Measurements from ENCODE around the gene ATP11A. TPM values are rescaled to one million over a fixed set of nuclear protein-coding genes. Genes with fewer than 3 reads are reported as not detected.

ATP11A gene
- total and polyA plus RNA-seq, 2 experiments from 2014 or later: 28.7 to 30.8 TPM

DNA sequence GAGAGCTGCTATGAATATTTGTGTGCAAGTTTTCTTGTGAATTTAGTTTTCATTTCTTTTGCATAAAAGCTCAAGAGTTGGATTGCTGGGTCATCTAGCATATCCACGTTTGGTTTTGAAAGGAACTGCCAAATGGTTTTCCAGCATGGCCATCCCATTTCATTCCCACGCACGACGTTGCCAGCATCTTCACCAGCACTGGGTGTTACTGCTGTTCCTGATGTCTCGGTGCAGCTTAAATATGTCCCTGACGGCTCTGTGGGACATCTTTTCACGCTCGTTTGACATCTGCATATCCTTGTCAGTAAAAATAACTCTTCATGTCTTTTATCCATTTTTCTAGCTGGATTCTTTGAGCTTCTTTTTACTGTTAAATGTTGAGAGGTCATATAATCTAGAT is 123.7 kb downstream of the ATP11A start:
- H3K4me1 ChIP-seq (ENCODE audit: insufficient read depth): no peaks in the 10 kb centered on the region
- H3K27me3 ChIP-seq: no peaks in the 10 kb centered on the region
- no peak overlapping the region for H2AFZ ChIP-seq
- H4K20me1 ChIP-seq (ENCODE audit: insufficient read depth, poor library complexity, severe bottlenecking): no peaks in the 10 kb centered on the region
- no peak overlapping the region for H3K4me2 ChIP-seq
- no peak overlapping the region for H3K27ac ChIP-seq
- H3K9me2 ChIP-seq (replicated peaks; ENCODE audit: insufficient read depth): no peaks in the 10 kb centered on the region
- no peak for DNase-seq (ENCODE audit: low spot score)
- peaks cover 3% of the 10 kb centered on the region for H3K36me3 ChIP-seq (replicated peaks; ENCODE audit: insufficient read depth, low read depth)
- H3K4me3 ChIP-seq: no peak overlapping the region
- no peaks in the 10 kb centered on the region for H3K9me3 ChIP-seq (ENCODE audit: low read depth)
- TF ChIP-seq EZH2phosphoT487 (IDR thresholded peaks at IDR 0.05; ENCODE audit: low read depth, severe bottlenecking, unreplicated experiment) (no peak), EZH2 (IDR thresholded peaks at IDR 0.05; ENCODE audit: borderline replicate concordance) (no peak)
- TF ChIP-seq, protein P1, sequence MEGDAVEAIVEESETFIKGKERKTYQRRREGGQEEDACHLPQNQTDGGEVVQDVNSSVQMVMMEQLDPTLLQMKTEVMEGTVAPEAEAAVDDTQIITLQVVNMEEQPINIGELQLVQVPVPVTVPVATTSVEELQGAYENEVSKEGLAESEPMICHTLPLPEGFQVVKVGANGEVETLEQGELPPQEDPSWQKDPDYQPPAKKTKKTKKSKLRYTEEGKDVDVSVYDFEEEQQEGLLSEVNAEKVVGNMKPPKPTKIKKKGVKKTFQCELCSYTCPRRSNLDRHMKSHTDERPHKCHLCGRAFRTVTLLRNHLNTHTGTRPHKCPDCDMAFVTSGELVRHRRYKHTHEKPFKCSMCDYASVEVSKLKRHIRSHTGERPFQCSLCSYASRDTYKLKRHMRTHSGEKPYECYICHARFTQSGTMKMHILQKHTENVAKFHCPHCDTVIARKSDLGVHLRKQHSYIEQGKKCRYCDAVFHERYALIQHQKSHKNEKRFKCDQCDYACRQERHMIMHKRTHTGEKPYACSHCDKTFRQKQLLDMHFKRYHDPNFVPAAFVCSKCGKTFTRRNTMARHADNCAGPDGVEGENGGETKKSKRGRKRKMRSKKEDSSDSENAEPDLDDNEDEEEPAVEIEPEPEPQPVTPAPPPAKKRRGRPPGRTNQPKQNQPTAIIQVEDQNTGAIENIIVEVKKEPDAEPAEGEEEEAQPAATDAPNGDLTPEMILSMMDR (IDR thresholded peaks at IDR 0.05; ENCODE audit: poor library complexity): no peak
- over 99% methylated on average over 8 of the region's 8 CpGs for WGBS (ENCODE audit: low lambda C conversion rate, missing lambda C conversion rate)
- H3K79me2 ChIP-seq: no peaks in the 10 kb centered on the region

DNA sequence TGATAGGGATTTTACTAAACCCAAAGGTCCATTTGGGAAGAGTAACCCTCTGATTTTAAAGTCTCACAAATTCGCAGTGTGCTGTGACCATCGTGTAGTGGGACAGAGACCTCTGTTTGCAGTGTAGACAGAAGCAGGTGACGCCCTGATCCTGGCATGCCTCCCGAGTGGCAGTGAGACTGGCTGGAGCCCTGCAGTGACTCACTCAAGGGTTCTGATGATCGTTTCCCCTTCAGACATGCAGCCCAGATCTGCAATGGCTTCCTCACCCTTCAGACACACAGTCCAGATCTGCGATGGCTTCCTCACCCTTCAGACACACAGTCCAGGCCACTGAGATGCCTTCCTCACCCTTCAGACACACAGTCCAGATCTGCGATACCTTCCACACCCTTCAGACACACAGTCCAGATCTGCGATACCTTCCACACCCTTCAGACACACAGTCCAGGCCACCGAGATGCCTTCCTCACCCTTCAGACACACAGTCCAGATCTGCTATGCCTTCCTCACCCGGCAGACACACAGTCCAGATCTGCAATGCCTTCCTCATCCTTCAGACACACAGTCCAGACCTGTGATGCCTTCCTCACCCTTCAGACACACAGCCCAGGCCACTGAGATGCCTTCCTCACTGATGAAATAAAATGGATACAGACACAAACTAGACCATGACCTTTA is 125.2 kb downstream of the ATP11A start:
- Histone ChIP-seq H3K27ac (no peak overlapping the region), H3K4me2 (no peak overlapping the region), H3K36me3 (replicated peaks; ENCODE audit: insufficient read depth, low read depth) (peaks cover 3% of the 10 kb centered on the region), H3K79me2 (no peaks in the 10 kb centered on the region), H2AFZ (no peak overlapping the region), H3K4me3 (no peak overlapping the region), H3K4me1 (ENCODE audit: insufficient read depth) (no peaks in the 10 kb centered on the region), H3K9me2 (replicated peaks; ENCODE audit: insufficient read depth) (no peaks in the 10 kb centered on the region), H4K20me1 (ENCODE audit: insufficient read depth, poor library complexity, severe bottlenecking) (no peaks in the 10 kb centered on the region), H3K9me3 (ENCODE audit: low read depth) (no peaks in the 10 kb centered on the region), H3K27me3 (no peaks in the 10 kb centered on the region)
- WGBS (ENCODE audit: low lambda C conversion rate, missing lambda C conversion rate): 81% methylated on average over 10 of the region's 10 CpGs
- no peak for DNase-seq (ENCODE audit: low spot score)
- TF ChIP-seq EZH2phosphoT487 (IDR thresholded peaks at IDR 0.05; ENCODE audit: low read depth, severe bottlenecking, unreplicated experiment) (no peak), EZH2 (IDR thresholded peaks at IDR 0.05; ENCODE audit: borderline replicate concordance) (no peak)
- TF ChIP-seq, protein P1 (IDR thresholded peaks at IDR 0.05; ENCODE audit: poor library complexity): no peak

DNA sequence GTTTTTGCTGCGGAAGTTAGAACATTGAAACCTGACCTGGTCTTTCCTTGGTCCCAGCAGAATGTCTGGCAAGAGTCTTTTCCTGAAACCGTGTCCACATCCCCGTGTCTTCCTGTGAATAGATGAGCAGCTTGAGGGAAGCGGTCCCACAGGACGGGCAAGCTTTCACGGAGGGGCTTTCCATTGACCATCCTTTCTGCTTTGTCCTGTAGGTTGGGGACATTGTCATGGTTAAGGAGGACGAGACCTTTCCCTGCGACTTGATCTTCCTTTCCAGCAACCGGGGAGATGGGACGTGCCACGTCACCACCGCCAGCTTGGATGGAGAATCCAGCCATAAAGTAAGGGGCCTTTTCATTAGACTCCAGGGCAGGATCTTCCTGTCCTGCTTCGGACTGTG is 126.0 kb downstream of the ATP11A start:
- Histone ChIP-seq H2AFZ (no peak overlapping the region), H3K4me2 (no peak overlapping the region), H4K20me1 (ENCODE audit: insufficient read depth, poor library complexity, severe bottlenecking) (no peaks in the 10 kb centered on the region), H3K9me3 (ENCODE audit: low read depth) (no peaks in the 10 kb centered on the region), H3K27me3 (no peaks in the 10 kb centered on the region), H3K36me3 (replicated peaks; ENCODE audit: insufficient read depth, low read depth) (peaks cover 3% of the 10 kb centered on the region), H3K9me2 (replicated peaks; ENCODE audit: insufficient read depth) (no peaks in the 10 kb centered on the region), H3K79me2 (no peaks in the 10 kb centered on the region), H3K4me1 (ENCODE audit: insufficient read depth) (no peaks in the 10 kb centered on the region), H3K27ac (no peak overlapping the region), H3K4me3 (no peak overlapping the region)
- TF ChIP-seq EZH2 (IDR thresholded peaks at IDR 0.05; ENCODE audit: borderline replicate concordance): no peak
- TF ChIP-seq EZH2phosphoT487 (IDR thresholded peaks at IDR 0.05; ENCODE audit: low read depth, severe bottlenecking, unreplicated experiment): no peak
- TF ChIP-seq, protein P1 (IDR thresholded peaks at IDR 0.05; ENCODE audit: poor library complexity): no peak
- 96% methylated on average over 13 of the region's 13 CpGs for WGBS (ENCODE audit: low lambda C conversion rate, missing lambda C conversion rate)
- DNase-seq (ENCODE audit: low spot score): no peak
